CD4-positive, alpha-beta T cell treated with Interleukin-4 for 4 hours (primary cell): ENCODE results near the gene CTDP1.
A peak's percentile ranks its signal among the peaks of the same experiment; 100 is the strongest.

Experiments
- DNase-seq: peaks from one replicate; pipeline ENCODE4 v3.0.0-alpha.2; 2020

Gene CTDP1

GRCh38 chr18:79644666-79645057, 34.9 kb upstream of the CTDP1 start:
- no peak for DNase-seq

GRCh38 chr18:79645291-79645983, 34.2 kb upstream of the CTDP1 start:
- DNase-seq, result no peak

- no peak for DNase-seq
Observed at GRCh38 chr18:79647307-79647706, 32.3 kb upstream of the CTDP1 start.

- no peak for DNase-seq
Observed at GRCh38 chr18:79650959-79651358, 28.6 kb upstream of the CTDP1 start.

GRCh38 chr18:79657342-79657996, 22.1 kb upstream of the CTDP1 start:
- no peak for DNase-seq

- DNase-seq, result no peak
Observed at GRCh38 chr18:79658366-79658765, 21.2 kb upstream of the CTDP1 start.

GRCh38 chr18:79659733-79660132, 19.9 kb upstream of the CTDP1 start:
- no peak for DNase-seq

GRCh38 chr18:79662034-79662433, 17.6 kb upstream of the CTDP1 start:
- DNase-seq, result no peak

GRCh38 chr18:79662439-79662838, 17.2 kb upstream of the CTDP1 start:
- no peak for DNase-seq

- DNase-seq, result no peak
Observed at GRCh38 chr18:79664525-79665125, 15.0 kb upstream of the CTDP1 start.

- DNase-seq, result no peak
Observed at GRCh38 chr18:79668203-79668602, 11.4 kb upstream of the CTDP1 start.

GRCh38 chr18:79672490-79673276, 6.9 kb upstream of the CTDP1 start:
- DNase-seq, result no peak

- DNase-seq, result no peak
Observed at GRCh38 chr18:79677221-79677620, 2.4 kb upstream of the CTDP1 start.

- no peak for DNase-seq
Observed at GRCh38 chr18:79677840-79678239, 1.8 kb upstream of the CTDP1 start.

- DNase-seq, result peak; percentile 99
Observed at GRCh38 chr18:79678665-79679551, 695 bp upstream of the CTDP1 start.

- peak; percentile 52 for DNase-seq
Observed at GRCh38 chr18:79680100-79680879, 687 bp downstream of the CTDP1 start.

- no peak for DNase-seq
Observed at GRCh38 chr18:79680891-79681339, 1.3 kb downstream of the CTDP1 start.

- DNase-seq, result peak; percentile 52
Observed at GRCh38 chr18:79681484-79682387, 2.1 kb downstream of the CTDP1 start.

- DNase-seq, result no peak
Observed at GRCh38 chr18:79682481-79682880, 2.9 kb downstream of the CTDP1 start.

- no peak for DNase-seq
Observed at GRCh38 chr18:79682894-79683625, 3.5 kb downstream of the CTDP1 start.
